Mammary epithelial cell (primary cell): Measurements from ENCODE around the gene CKAP5.

Experiments
- EZH2 ChIP-seq: IDR thresholded peaks from 2 replicates; pipeline ENCODE4 v1.6.1; 2012; ENCODE audit warnings: low read length, inconsistent platforms, borderline replicate concordance
- TF ChIP-seq, protein P1 (sequence below), 2 donors: IDR thresholded peaks in 1 of 2; conservative IDR thresholded peaks in 1 of 2; 2 replicates each; pipeline ENCODE4 v1.5.1; 2011 to 2012; ENCODE audit warnings: inconsistent platforms in 2 of 2, low read length in 2 of 2, mild to moderate bottlenecking in 2 of 2, control low read depth in 1 of 2, low read depth in 1 of 2; ENCODE audit not compliant: insufficient read depth in 1 of 2; ENCODE audit errors: extremely low read depth in 1 of 2

DNA sequence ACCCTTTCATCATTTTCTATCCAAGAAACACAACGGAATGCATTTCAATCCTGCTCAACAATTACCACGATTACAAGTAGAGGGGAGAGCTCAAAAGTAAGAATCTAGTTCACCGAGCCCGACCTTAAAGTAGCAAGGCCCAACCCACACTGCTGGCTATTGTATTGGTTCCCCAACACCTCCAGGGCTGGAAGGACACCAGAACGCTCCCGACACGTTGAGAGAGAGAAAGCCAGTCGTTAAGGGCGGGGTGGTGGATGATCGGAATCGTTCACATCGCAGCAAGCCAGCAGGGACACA, 690 bp downstream of the CKAP5 start:
- TF ChIP-seq, protein P1, sequence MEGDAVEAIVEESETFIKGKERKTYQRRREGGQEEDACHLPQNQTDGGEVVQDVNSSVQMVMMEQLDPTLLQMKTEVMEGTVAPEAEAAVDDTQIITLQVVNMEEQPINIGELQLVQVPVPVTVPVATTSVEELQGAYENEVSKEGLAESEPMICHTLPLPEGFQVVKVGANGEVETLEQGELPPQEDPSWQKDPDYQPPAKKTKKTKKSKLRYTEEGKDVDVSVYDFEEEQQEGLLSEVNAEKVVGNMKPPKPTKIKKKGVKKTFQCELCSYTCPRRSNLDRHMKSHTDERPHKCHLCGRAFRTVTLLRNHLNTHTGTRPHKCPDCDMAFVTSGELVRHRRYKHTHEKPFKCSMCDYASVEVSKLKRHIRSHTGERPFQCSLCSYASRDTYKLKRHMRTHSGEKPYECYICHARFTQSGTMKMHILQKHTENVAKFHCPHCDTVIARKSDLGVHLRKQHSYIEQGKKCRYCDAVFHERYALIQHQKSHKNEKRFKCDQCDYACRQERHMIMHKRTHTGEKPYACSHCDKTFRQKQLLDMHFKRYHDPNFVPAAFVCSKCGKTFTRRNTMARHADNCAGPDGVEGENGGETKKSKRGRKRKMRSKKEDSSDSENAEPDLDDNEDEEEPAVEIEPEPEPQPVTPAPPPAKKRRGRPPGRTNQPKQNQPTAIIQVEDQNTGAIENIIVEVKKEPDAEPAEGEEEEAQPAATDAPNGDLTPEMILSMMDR (conservative IDR thresholded peaks at IDR 0.05 in 1 of 2, IDR thresholded peaks at IDR 0.05 in 1 of 2; ENCODE audit: extremely low read depth in 1 of 2, insufficient read depth in 1 of 2, low read depth in 1 of 2, low read length in 2 of 2) = no peak
- no peak for TF ChIP-seq EZH2
